ENCODE measurements around the gene LAIR1.
"Not testable (repeated sequence)": the region's sequence is repeated elsewhere in the genome, so short reads cannot be mapped to it uniquely, and the experiment has no call there.

The LAIR1 gene

DNA sequence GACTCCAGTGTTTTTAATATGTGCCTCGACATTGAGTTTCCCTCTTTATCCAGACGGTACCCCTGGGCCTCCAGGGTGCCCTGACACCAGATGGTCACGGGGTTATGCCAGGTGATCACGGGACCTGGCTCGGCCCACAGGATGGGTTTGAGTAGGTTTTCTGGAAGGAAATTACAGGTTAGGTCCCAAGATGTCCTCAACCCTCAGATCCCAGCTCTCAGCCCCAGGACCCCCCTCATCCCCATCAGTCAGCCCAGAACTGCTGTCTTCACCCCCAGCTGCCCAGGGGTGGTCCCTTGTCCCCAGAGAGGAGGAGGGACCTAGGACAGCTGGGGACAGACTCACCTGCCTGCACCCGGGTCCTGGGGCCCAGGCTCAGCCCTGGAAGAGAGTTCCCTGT, 26.2 kb downstream of the LAIR1 start:
- DNase-seq, result no peak

DNA sequence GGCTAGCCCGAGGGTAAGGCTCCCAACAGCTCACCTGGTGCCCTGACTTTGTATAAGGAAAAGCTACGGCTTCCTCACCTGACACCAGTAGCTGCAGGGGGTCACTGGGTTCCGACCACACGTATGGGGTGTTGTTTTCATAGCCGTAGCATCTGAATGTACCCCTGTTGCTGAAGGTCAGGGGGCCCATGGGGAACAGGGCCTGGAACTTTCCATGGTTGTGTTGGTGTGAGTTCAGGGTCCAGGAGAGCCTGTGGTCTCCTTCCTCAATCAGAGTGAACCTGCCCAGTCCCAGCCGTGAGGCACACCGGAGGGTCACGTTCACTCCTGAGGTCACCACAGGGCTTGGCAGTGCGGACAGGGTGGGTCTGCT, 26.9 kb downstream of the LAIR1 start:
- no peak for DNase-seq

DNA sequence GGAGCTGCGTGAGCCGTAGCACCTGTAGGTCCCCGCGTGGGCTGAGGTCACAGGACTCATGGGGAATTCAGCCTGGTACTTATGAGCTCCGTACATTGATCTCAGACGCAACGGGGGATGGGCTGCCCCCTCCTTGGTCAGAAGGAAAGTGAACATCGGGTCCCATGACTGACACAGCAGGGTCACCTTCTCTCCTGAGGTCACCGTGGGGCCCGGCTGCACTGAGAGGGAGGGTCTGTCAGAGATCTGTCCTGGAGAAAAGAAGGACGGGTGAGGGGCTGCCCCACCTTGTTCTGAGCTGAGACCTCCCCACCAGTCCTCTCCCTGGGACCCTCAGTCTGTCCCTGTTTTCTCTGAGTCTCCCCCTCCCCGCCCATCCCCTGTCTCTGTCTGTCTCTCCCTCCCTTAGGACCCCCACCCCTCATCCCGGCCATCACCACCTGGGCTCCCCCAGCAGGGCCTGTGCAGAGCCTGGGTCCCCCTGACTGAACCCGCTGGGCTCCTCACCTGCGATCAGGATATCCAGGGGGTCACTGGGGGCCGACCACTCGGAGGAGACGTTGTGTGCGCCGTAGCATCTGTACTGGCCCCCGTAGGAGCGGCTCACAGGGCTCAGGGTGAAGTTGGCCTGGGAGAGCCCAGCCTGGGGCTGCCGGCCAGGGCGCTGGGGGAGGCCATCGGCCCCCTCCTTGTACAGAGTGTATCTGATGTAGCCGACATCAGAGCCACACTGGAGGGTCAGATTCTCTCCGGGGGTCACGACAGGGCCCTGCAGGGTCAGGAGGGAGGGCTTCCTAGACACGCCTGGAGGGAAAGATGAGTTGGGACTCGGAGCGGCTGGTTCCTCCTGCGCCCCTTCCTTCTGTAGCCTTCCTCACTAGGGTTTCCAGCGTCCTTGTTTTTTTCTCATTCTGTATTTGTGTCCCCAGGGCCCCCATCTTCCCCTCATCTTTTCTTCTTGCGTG, 27.6 kb downstream of the LAIR1 start:
- DNase-seq, result no peak

DNA sequence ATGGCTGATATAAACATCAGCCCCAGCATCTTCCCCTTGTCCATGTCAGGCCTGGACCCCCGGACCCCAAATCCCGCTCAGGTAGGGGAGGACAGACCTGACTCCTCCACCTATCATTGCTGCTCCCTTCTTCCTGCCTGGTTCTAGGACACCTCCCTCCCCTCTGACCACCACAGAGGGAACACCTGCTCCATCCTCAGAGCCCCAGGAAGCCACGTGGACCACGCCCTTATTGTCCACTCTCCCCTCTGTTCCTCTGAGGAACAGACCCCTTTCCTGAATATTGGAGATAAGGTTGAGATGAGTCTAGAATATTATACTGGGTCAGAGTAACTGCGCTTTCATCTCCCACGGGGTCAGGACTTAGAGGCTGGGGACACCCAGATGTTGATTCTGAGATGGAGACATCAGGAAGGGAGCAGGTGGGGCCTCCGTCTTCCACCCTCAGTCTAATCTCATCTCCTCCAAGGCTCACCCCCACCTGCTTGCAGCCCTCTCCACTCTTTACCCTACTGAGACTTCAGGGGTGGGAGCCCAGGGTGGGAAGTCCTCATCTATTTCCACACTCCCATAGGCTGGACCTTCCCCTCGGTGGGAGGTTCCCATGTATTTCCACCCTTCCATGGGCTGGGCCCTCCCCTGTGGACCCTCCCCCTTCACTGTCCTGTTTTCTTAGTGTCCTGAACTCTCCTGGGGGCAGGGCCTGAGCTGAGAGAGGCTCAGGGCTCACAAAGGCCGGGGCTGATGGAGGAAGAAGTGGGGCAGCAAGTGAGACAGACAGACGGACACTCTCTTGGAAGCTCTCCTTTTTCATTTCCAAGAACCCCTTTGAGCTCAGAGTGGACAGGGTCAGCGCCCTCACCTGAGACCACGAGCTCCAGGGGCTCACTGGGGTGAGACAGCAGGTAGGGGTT, 28.5 kb downstream of the LAIR1 start:
- no peak for DNase-seq

DNA sequence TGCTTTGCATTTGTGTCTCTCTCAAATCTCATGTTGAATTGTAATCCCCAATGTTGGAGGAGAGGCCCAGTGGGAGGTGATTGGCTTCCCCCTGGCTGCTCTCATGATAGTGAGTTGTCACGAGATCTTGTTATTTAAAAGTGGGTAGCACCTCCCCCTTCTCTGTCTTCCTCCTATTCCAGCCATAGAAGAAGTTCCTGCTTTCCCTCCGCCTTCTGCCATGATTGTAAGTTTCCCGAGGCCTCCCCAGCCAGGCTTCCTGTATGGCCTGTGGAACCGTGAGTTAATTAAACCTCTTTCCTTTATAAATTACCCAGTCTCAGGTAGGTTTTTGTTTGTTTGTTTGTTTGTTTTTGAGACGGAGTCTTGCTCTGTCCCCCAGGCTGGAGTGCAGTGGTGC, 29.6 kb downstream of the LAIR1 start:
- no peak for DNase-seq

DNA sequence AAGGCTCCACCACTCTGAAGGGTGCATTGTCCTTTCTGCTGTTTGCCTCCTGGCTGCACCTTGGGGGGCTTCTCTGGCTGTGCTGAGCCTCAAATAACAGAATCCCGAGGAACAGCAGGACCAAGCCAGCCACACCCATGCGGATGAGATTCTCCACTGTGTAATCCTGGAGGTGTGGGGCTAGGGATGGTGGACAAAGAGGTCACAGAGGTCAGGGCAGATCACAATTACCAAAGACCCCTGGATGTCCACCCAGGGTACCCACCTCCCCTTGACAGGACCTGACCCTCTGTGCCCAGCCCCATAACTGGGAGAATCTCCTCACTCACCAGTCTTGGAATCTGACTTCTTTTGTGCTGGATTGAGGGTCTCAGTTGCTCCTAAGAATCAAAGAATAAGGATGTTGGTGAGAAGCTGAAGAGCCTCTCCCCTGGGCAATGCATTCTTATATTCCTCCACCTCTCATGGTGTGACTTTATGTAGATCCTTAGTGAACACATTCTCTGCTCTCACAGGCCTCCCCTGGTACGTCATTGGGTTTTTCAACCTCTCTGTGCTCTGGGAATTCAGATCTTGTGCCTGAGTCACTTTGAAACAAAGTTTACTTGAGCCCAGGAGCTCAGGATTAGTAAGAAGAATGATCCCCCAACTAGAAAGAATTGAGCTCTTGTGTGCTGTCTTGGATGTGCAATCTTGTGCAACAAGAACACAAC, 31.0 kb downstream of the LAIR1 start:
- DNase-seq, result no peak

DNA sequence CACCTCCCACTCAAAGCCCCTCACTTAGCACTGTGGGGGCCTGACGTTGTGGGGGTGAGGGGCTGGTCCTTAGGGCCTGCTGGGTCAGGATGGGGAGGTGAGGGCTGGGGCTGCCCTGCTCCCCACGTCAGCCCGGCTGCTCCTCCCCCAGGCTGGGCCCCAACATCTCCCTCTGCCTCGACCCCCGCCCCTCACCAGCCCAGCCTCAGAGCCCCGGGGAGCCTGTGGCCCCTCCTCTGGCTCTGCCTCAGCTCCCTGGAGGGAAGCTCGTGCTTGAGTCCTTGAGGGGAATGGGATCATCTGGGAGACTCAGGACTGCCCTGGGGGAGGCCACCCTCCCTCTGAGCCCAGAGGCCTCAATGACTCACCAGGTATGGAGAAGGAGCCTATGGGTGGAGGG, 32.6 kb downstream of the LAIR1 start:
- no peak for DNase-seq

DNA sequence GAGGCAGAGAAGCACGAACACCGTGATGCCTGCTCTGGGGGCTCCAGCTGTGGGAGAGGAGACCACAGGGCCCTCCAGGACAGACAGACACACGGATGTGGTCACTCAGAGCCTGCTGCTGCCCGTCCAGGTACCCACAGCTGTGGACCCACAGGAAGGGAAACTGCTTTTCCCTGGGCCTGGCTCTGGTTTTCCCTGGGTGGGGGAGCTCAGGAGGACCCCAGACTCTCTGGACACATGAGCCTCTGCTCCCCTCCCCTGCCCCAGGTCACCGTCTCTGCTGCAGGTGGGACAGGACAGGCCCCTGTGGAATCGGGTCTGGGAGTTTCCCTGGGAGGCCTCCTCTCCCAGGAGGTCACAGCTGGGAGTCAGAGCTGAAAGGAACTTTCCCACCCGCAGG, 33.1 kb downstream of the LAIR1 start:
- no peak for DNase-seq

DNA sequence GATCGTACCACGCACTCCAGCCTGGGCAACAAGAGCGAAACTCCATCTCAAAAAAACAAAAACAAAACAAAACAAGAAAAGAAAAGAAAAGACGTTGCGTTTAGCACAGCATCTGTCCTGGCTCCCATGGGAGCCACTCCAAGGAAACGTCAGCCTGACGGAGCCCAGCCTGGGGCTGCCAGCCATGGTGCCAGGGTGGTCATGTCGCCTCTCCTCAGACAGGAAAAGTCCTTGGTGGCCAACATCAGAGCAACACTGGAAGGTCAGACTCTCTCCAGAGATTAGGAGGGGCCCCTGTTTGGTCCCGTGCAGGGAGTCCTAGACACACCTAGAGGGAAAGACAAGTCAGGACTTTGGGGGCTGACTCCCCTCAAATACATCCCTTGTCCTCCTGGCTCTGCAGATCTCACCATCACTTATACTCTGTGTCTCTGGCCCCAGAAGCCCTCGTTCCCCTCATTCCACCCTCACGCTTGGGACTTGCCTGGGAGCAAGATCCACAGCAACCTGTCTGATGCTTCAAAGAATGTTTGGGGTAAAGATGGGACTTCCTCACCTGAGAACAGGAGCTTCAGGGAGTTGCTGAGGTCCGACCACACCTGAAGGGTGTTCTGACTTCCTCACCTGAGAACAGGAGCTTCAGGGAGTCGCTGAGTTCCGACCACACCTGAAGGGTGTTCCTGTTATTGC, 35.1 kb downstream of the LAIR1 start:
- DNase-seq, result no peak

DNA sequence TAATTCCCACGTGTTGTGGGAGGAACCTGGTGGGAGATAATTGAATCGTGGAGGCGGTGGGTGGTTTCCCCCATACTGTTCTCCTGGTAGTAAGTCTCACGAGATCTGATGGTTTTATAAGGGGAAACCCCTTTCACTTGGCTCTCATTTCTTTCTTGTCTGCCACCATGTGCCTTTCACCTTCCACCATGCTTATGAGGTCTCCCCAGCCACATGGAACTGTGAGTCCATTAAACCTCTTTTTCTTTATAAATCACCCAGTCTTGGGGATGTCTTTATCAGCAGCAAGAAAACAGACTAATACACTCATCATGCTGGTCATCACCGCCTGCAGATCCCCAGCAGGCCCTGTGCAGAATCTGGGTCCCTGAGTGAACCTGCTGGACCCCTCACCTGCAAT, 36.0 kb downstream of the LAIR1 start:
- DNase-seq, result not testable (repeated sequence)

DNA sequence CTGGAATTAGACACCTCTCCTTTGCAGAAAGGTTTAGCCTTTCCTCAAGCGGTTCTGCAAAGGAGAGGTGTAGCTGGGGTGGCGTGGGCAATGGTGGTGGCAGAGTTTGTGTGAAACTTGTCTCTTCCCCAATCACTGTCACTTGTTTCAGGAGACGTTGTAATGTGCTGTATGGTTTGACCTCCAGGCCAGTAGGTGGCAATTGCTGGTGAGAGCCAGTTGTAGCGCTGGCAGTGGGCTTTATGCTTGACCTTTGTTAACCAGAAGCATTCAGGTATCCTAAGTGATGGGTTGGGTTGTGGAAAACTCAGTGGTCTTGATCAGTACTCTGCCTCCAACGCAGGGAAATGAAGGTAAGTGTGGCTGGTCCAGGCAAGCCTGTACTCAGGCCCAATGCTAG, 39.1 kb downstream of the LAIR1 start:
- no peak for DNase-seq

DNA sequence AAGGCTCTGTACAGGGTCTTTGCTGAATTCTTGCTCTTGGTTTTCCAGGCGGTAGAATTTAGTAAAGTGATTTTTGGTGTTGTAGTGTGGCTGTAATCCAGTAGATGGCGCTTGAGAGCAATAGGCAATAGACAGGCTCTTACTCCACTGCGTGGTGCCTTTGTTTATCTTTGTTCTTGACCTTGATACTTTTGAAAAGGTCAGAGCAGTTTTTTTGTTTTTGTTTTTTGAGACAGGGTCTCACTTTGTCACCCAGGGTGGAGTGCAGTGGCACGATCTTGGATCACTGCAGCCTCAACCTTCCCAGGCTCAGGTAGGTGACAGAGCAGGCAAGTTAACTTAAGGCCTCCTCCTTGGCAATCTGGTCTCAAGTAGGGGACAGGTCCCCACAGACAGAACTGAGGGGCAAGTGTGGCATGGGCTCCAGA, 39.5 kb downstream of the LAIR1 start:
- peak; percentile 67 for DNase-seq

DNA sequence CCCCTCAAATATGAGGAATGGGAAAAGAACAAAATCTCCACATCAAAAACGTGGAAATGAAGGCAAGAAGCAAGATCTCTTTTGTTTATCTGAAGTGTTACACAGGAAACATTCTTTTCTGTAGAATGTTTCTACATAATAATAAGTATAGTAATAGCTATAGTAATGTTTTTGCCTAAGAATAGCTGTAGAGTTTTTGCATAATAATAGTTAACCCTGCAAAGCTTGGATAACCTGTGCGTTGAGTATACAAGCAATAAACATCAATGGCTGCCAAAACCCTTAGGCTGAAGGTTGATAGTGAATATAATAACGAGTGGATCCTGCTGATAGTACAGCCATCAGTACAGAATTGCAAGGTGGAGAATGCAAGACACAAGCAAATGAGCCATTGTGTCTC, 40.7 kb downstream of the LAIR1 start:
- no peak for DNase-seq

DNA sequence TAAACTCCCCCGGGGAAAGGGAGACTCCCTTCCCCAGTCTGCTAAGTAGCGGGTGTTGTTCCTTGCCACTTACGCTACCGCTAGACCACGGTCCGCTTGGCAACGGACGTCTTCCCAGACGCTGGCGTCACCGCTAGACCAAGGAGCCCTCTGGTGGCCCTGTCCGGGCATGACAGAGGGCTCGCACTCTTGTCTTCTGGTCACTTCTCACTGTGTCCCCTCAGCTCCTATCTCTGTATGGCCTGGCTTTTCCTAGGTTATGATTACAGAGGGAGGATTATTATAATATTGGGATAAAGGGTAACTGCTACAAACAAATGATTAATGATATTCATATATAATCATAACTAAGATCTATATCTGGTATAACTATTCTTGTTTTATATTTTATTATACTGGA, 41.8 kb downstream of the LAIR1 start:
- DNase-seq, result not testable (repeated sequence)

DNA sequence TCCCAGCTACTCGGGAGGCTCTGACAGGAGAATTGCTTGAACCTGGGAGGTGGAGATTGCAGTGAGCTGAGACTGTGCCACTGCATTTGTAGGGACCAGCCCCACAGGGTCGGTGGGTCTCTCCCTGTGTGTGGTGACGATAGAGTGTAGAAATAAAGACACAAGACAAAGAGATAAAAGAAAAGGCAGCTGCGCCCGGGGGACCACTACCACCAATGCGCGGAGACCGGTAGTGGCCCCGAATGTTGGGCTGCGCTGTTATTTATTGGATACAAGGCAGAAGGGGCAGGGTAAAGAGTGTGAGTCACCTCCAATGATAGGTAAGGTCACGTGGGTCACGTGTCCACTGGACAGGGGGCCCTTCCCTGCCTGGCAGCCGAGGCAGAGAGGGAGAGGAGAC, 42.4 kb downstream of the LAIR1 start:
- not testable (repeated sequence) for DNase-seq

DNA sequence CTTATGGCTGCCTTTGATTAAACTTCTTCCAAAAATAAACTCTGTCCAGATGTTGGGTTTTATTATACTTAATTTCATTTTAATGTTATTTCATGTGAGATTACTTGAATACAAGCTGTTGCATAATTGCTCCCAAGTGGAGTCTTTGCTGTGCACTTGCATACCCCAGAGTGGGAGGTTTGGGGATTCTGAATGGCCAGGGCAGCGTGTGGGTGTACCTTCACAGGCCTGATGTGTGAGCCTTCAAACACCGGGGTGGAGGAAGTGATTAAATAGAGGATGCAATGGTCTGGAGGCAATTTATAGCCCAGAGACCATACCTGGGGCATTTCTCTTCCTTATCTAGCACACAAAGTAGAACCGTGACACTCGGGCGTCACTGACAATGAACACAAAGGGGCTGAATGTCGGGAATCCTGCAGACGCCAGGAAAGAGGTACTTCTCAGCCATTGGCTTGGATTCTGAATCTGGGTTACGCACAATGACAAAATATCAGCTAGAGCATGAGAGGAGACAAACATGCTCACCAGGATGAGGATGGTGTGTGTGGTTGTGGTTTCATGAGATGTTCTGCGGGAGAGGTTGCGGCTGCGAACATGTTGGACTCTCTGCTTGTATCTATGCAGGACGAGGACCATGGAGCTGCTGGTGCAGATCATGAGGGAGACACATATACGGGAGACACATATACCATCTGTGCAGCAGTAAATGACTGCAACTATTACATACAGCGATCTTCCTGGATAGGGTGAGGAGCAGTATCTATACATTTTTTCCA, 44.6 kb downstream of the LAIR1 start:
- DNase-seq, result no peak

DNA sequence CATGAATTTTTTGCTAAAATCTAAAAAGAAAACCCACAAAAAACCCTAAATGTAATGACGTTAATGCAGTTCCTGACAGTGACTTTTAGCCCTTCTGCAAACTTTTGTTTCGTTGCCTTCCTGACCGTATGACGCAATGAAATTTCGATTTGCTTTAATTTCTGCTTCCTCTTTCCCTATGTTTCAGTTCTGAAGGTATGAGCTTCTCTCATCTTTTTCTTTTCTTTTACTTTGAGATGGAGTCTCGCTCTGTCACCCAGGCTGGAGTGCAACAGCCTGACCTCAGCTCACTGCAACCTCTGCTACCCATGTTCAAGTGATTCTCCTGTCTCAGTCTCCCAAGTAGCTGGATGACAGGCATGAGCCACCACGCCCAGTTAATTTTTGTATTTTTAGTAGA, 45.7 kb downstream of the LAIR1 start:
- DNase-seq, result peak; percentile 54

DNA sequence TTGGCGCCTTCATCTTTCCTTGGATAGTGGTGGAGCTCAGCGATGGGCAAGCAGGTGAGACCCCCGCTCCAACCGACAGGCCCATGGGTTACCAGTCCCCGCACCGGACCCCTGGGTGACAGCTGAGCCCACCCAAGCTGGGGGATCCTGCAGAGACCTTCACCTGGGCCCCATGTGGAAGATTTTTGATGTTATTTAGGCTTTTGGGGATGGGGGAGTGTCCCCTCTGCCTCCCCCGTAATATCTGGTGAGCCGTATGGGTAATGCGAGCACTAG, 46.8 kb downstream of the LAIR1 start:
- no peak for DNase-seq

DNA sequence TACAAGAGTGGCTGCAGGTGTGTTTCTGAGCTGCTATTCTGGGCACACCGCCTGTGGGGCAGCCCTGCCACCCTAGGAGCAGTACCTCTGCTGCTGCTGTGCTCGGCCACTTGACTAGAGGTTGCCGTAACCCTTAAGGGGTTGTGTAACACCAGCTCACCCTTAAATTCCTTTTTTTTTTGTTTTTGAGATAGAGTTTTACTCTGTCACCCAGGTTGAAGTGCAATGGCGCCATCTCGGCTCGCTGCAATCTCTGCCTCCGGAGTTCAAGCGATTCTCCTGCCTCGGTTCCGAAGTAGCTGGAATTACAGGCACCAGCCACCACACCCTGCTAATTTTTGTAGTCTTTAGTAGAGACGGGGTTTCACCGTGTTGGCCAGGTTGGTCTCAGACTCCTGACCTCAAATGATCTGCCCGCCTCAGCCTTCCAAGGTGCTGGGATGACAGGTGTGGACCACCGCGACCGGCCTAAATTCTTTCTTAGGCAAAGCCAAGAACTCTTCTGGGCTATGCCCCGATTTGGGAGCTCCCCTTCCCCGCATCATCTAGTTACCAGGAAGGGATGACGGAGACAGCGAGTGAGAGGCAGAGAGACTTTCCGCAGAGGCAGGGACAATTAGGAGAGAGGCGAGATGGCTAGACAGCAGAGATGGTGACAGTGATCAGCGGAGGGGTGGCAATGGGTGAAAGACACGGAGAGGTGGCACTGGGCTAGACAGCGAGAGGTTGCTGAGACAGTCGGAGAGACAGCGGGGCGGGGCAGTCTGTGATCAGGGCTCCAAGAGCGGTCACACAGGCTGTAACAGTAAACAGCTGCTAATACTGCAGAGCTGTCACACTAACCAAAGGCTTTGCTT, 47.4 kb downstream of the LAIR1 start:
- no peak for DNase-seq

DNA sequence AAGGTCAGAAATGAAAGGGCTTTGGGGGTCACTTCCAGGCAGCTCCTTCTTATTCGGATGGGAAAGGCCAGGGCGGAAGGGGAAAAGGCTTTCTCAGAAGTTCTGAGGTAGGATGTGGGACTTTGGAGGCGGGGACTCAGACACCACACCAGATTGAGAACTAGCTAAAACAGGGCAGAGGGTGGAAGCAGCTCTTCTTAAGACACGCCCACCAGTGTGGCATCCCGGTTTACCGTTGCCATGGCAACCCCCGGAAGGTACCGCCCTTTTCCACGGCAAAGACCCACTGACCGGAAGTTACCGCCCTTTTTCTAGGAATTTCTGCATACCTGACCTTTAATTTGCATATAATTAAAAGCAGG, 48.0 kb downstream of the LAIR1 start:
- peak; percentile 85 for DNase-seq

DNA sequence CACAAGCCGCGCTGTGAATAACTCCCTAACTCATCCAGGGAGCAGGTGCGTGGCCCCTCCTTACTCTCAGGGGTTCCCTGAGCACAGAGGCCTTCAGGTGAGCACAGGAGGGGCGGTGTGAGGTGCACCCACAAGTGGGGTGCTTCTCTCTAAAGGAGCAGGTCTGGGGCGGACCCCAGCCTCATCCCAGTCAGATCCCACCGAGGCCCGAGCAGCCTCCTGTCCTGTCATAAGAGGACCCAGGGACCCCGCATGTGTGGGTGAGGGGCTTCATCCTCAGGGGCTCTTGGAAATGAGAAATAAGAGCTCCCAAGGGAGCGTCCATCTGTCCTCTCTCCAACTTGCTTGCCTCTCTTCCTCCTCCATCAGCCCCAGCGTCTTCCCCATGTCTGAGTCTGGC, 48.8 kb downstream of the LAIR1 start:
- DNase-seq, result no peak
